ENCODE data around the gene LLGL1. TPM values are rescaled to one million over a fixed set of nuclear protein-coding genes. Genes with fewer than 3 reads are reported as not detected.

Gene LLGL1
- total RNA-seq, 1 experiment from 2014 or later: 65.0 TPM

DNA sequence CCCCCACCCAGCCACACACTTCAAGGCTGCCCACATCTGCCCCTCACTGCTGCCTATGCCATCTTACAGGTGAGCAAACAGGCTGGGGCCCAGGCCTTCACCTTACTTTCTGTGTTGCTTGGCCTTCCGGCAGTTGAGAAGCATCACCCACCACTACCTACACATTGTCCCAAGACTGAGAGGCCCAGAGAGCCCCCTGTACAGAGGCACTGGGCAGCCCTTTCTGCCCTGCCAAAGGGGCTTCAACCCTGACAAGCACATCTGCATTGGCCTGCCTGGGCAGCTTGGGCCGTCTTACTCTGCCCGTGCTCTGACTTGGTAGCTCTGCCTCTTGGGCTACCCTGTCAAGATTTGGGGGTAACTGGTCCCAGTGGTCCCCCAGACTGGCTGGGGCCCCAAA is 36.2 kb downstream of the LLGL1 start:
- Histone ChIP-seq H2BK20ac (ENCODE audit: low read depth, low read length, poor library complexity, severe bottlenecking) (no peak overlapping the region), H3K14ac (ENCODE audit: insufficient read depth, low read length) (no peak overlapping the region), H3K79me2 (ENCODE audit: insufficient read depth, low read length) (no peaks in the 10 kb centered on the region; the same call in 1 of the 2 replicates), H2BK120ac (ENCODE audit: low read depth, low read length, poor library complexity, severe bottlenecking) (no peak overlapping the region), H3K18ac (ENCODE audit: insufficient read length, low read depth, low read length) (no peak overlapping the region), H3K4ac (ENCODE audit: low read depth, low read length) (no peak overlapping the region), H3K79me1 (ENCODE audit: insufficient read depth, low read depth, low read length, poor library complexity, severe bottlenecking) (no peaks in the 10 kb centered on the region), H4K20me1 (ENCODE audit: control insufficient read depth, insufficient read depth, insufficient read length) (no peaks in the 10 kb centered on the region), H3K27ac (ENCODE audit: insufficient read length, low read depth, low read length) (no peak overlapping the region), H3K23me2 (ENCODE audit: insufficient read length, low read depth, low read length, poor library complexity, severe bottlenecking) (peaks cover 12% of the 10 kb centered on the region), H3K9me3 (ENCODE audit: control insufficient read depth, low read depth, low read length) (no peaks in the 10 kb centered on the region), H3T11ph (ENCODE audit: low read length) (no peak overlapping the region), H2AK5ac (ENCODE audit: insufficient read length, low read length) (no peak overlapping the region), H2BK12ac (ENCODE audit: insufficient read length, low read depth, low read length) (no peak overlapping the region), H3K4me2 (ENCODE audit: insufficient read depth, insufficient read length, low read length) (peak overlapping the region; percentile 26), H2BK15ac (ENCODE audit: low read depth, low read length) (no peak overlapping the region), H3K56ac (ENCODE audit: insufficient read length, low read depth, low read length) (no peak overlapping the region), H3K4me1 (ENCODE audit: insufficient read depth, low read length) (no peaks in the 10 kb centered on the region), H3K9ac (ENCODE audit: extremely low read depth, insufficient read length, low read length) (no peak overlapping the region), H4K91ac (ENCODE audit: insufficient read length, low read depth, low read length) (no peak overlapping the region), H3K23ac (ENCODE audit: insufficient read length, low read depth, low read length) (no peak overlapping the region), H2AFZ (ENCODE audit: low read length) (no peak overlapping the region), H3K27me3 (ENCODE audit: insufficient read depth, low read length) (no peaks in the 10 kb centered on the region), H4K5ac (ENCODE audit: insufficient read length, low read depth, low read length) (no peak overlapping the region), H4K8ac (replicated peaks; ENCODE audit: insufficient read length, low read depth, low read length) (no peak overlapping the region), H2BK5ac (ENCODE audit: insufficient read length, low read length) (no peak overlapping the region)
- no CpG with 5 or more reads among the region's 3 CpGs for WGBS (ENCODE audit: extremely low coverage, insufficient read length, low lambda C conversion rate)
- DNase-seq: no peak
- Mint-ChIP-seq H3K36me3 (ENCODE audit: insufficient read depth in 1 of 3, low read depth in 3 of 3) (peaks cover 4 to 18% (median 16%) of the 10 kb centered on the region in 3 experiments), H3K27me3 (ENCODE audit: low read depth) (no peaks in the 10 kb centered on the region; the same call in 1 of the 2 replicates), H3K4me3 (peak overlapping the region; percentile 78 to 85), H3K4me1 (peaks cover 18 to 30% of the 10 kb centered on the region in 2 experiments), H3K9me3 (no peaks in the 10 kb centered on the region), H3K27ac (no peak overlapping the region)
- TF ChIP-seq, protein P1, sequence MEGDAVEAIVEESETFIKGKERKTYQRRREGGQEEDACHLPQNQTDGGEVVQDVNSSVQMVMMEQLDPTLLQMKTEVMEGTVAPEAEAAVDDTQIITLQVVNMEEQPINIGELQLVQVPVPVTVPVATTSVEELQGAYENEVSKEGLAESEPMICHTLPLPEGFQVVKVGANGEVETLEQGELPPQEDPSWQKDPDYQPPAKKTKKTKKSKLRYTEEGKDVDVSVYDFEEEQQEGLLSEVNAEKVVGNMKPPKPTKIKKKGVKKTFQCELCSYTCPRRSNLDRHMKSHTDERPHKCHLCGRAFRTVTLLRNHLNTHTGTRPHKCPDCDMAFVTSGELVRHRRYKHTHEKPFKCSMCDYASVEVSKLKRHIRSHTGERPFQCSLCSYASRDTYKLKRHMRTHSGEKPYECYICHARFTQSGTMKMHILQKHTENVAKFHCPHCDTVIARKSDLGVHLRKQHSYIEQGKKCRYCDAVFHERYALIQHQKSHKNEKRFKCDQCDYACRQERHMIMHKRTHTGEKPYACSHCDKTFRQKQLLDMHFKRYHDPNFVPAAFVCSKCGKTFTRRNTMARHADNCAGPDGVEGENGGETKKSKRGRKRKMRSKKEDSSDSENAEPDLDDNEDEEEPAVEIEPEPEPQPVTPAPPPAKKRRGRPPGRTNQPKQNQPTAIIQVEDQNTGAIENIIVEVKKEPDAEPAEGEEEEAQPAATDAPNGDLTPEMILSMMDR (conservative IDR thresholded peaks at IDR 0.05): no peak

Data from H9 (cell line).